Suprapubic skin (tissue), 4 donors: ENCODE results near the gene MDFIC. TPM values are rescaled to one million over a fixed set of nuclear protein-coding genes. Genes with fewer than 3 reads are reported as not detected.

Experiments used
- DNase-seq, 2 donors: peaks; one replicate each; pipeline ENCODE4 v3.0.0-alpha.2; 2019; ENCODE audit warnings: low spot score in 2 of 2
- H3K27ac ChIP-seq: fragments of 200-600 bp; sonication (generic); one replicate; pipeline ENCODE4 v1.5.1; 2019
- H3K27me3 ChIP-seq: fragments of 200-600 bp; sonication (generic); one replicate; pipeline ENCODE4 v1.5.1; 2019
- H3K36me3 ChIP-seq: fragments of 200-600 bp; sonication (generic); one replicate; pipeline ENCODE4 v1.5.1; 2019
- H3K4me1 ChIP-seq: fragments of 200-600 bp; sonication (generic); one replicate; pipeline ENCODE4 v1.5.1; 2019
- H3K4me3 ChIP-seq: fragments of 200-600 bp; sonication (generic); one replicate; pipeline ENCODE4 v1.5.1; 2019; ENCODE audit warnings: mild to moderate bottlenecking
- H3K9me3 ChIP-seq: fragments of 200-600 bp; sonication (generic); one replicate; pipeline ENCODE4 v1.5.1; 2019
- CTCF ChIP-seq, 2 donors: fragments of 200-600 bp in 1 of 2; fragments of 450-650 bp in 1 of 2; sonication (generic) in 1 of 2; IDR thresholded peaks; one replicate each; pipeline ENCODE4 v1.5.1; 2016 to 2019; ENCODE audit warnings: antibody characterized with exemption in 2 of 2, mild to moderate bottlenecking in 1 of 2, moderate library complexity in 1 of 2
- EP300 ChIP-seq: sonication (generic); formaldehyde crosslinking; IDR thresholded peaks from one replicate; pipeline ENCODE4 v1.6.1; 2017; ENCODE audit warnings: antibody characterized with exemption
- POLR2A ChIP-seq, 2 donors: fragments of 450-650 bp; IDR thresholded peaks; one replicate each; pipeline ENCODE4 v1.6.1; 2017; ENCODE audit warnings: antibody characterized with exemption in 2 of 2, mild to moderate bottlenecking in 2 of 2, moderate library complexity in 2 of 2
- POLR2AphosphoS5 ChIP-seq, 3 donors: sonication (generic); formaldehyde crosslinking; IDR thresholded peaks; one replicate each; pipeline ENCODE4 v1.6.1; 2017; ENCODE audit warnings: antibody characterized with exemption in 3 of 3
- WGBS: methylation state at CpG from one replicate; pipeline ENCODE4 v1.1.5; 2018; 5-methylcytosine and 5-hydroxymethylcytosine counted together
- total RNA-seq, 4 donors: library from RNA; depleted of rRNA; stranded (reverse); fragments of >200 nt; gene quantifications; one replicate each; pipeline ENCODE4 v1.1.0, GENCODE V29; 2016

Gene MDFIC
- total RNA-seq, 4 donors from 2014 or later, result 15.7 to 37.8 (median 28.1) TPM

- no peaks in the 10 kb centered on the region for H3K27me3 ChIP-seq
- H3K9me3 ChIP-seq, result no peaks in the 10 kb centered on the region
- 92% methylated on average over 2 of the region's 2 CpGs for WGBS
- no peak overlapping the region for H3K27ac ChIP-seq
- H3K4me3 ChIP-seq, result no peak overlapping the region
- peaks cover 8% of the 10 kb centered on the region for H3K4me1 ChIP-seq
- DNase-seq, result no peak
- TF ChIP-seq EP300, result no peak
- no peak for TF ChIP-seq POLR2A (IDR thresholded peaks at IDR 0.05)
- TF ChIP-seq CTCF (IDR thresholded peaks at IDR 0.05), result no peak
- no peaks in the 10 kb centered on the region for H3K36me3 ChIP-seq
These were observed 59.4 kb downstream of the MDFIC start for GRCh38 chr7:114981323-114981722.

- WGBS, result 95% methylated on average over 2 of the region's 2 CpGs
These were observed 63.3 kb downstream of the MDFIC start for GRCh38 chr7:114985116-114985715.

GRCh38 chr7:114986190-114987180 is 64.6 kb downstream of the MDFIC start:
- H3K4me3 ChIP-seq, result no peak overlapping the region
- WGBS, result 81% methylated on average over 3 of the region's 3 CpGs
- no peak overlapping the region for H3K27ac ChIP-seq
- H3K36me3 ChIP-seq, result no peaks in the 10 kb centered on the region
- TF ChIP-seq CTCF (IDR thresholded peaks at IDR 0.05) (no peak), POLR2A (IDR thresholded peaks at IDR 0.05) (no peak), EP300 (no peak)
- peaks cover 13% of the 10 kb centered on the region for H3K4me1 ChIP-seq
- no peaks in the 10 kb centered on the region for H3K27me3 ChIP-seq
- DNase-seq, result no peak
- H3K9me3 ChIP-seq, result no peaks in the 10 kb centered on the region

More at GRCh38 chr7:114985116-114985715, 63.3 kb downstream of the MDFIC start:
- Histone ChIP-seq H3K9me3 (no peaks in the 10 kb centered on the region), H3K4me3 (no peak overlapping the region), H3K36me3 (no peaks in the 10 kb centered on the region), H3K4me1 (peaks cover 13% of the 10 kb centered on the region), H3K27me3 (no peaks in the 10 kb centered on the region), H3K27ac (no peak overlapping the region)
- DNase-seq, result no peak
- TF ChIP-seq EP300 (no peak), POLR2AphosphoS5 (IDR thresholded peaks at IDR 0.05) (no peak), POLR2A (IDR thresholded peaks at IDR 0.05) (no peak), CTCF (IDR thresholded peaks at IDR 0.05) (no peak)

GRCh38 chr7:114988026-114988425 is 66.1 kb downstream of the MDFIC start:
- WGBS, result 78% methylated on average over 1 of the region's 1 CpG

More at GRCh38 chr7:114988026-114988425, 66.1 kb downstream of the MDFIC start:
- Histone ChIP-seq H3K4me1 (peaks cover 13% of the 10 kb centered on the region), H3K27ac (peak overlapping the region; percentile 14), H3K36me3 (no peaks in the 10 kb centered on the region), H3K4me3 (no peak overlapping the region), H3K9me3 (no peaks in the 10 kb centered on the region), H3K27me3 (no peaks in the 10 kb centered on the region)
- no peak for DNase-seq
- TF ChIP-seq EP300 (no peak), POLR2A (IDR thresholded peaks at IDR 0.05) (no peak), POLR2AphosphoS5 (IDR thresholded peaks at IDR 0.05) (no peak), CTCF (IDR thresholded peaks at IDR 0.05) (no peak)
